Omental fat pad (tissue), 4 donors: ENCODE measurements around the gene NUP205. TPM values are rescaled to one million over a fixed set of nuclear protein-coding genes. Genes with fewer than 3 reads are reported as not detected.

ENCODE experiments used
- ATAC-seq: fragments of 150-250 bp; one replicate; pipeline ENCODE4 v1.9.1; 2016; ENCODE audit warnings: mild to moderate bottlenecking, moderate library complexity; ENCODE audit not compliant: low FRiP score
- DNase-seq: peaks from one replicate; pipeline ENCODE4 v3.0.0-alpha.2; 2019; ENCODE audit warnings: low spot score
- total RNA-seq, 4 donors: library from RNA; depleted of rRNA; stranded (reverse); fragments of >200 nt; gene quantifications; one replicate each; pipeline ENCODE4 v1.1.0, GENCODE V29; 2016
- TF ChIP-seq, protein P1 (sequence below), 3 donors: fragments of 450-650 bp; IDR thresholded peaks; one replicate each; pipeline ENCODE4 v1.5.1; 2016 to 2017; ENCODE audit warnings: antibody characterized with exemption in 3 of 3, mild to moderate bottlenecking in 3 of 3, moderate library complexity in 2 of 3

NUP205 gene
- total RNA-seq, 4 donors from 2014 or later, result 26.7 to 37.5 (median 30.7) TPM

DNA sequence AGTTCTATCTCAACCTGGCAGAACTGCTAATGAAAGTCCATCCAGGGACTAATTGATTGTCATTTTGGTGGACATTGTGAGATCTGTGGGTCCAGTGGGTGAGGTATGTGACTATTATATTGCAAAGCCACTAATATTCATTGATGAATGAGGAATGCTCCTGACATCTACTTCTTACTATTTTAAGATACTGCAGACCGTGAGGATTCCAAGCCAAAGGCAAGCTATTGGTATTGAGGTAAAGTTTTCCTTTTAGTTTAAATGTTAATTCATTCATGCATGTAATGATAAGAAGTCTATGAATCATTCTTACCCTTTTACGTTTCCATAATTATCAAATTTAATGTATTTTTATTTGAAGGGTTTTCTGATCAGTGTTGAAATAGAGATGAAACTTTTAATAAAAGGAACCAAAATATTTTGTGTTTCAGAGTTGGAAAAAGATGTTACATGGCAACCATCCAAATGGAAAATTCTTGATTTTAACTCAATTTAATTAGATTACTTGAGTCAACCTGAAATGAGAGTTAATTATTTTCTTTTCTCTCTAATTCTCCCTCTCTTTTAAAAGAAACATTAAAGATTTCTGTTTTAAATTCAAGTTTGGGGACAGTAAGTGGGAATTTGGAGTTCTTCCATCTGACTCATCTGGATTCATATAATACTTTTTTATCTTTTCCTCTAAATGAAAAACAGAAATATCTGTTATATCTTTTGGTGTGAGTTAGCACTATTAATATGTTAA lies 39.6 kb downstream of the NUP205 start:
- TF ChIP-seq, protein P1, sequence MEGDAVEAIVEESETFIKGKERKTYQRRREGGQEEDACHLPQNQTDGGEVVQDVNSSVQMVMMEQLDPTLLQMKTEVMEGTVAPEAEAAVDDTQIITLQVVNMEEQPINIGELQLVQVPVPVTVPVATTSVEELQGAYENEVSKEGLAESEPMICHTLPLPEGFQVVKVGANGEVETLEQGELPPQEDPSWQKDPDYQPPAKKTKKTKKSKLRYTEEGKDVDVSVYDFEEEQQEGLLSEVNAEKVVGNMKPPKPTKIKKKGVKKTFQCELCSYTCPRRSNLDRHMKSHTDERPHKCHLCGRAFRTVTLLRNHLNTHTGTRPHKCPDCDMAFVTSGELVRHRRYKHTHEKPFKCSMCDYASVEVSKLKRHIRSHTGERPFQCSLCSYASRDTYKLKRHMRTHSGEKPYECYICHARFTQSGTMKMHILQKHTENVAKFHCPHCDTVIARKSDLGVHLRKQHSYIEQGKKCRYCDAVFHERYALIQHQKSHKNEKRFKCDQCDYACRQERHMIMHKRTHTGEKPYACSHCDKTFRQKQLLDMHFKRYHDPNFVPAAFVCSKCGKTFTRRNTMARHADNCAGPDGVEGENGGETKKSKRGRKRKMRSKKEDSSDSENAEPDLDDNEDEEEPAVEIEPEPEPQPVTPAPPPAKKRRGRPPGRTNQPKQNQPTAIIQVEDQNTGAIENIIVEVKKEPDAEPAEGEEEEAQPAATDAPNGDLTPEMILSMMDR (IDR thresholded peaks at IDR 0.05), result no peak
- ATAC-seq, result no peak

DNA sequence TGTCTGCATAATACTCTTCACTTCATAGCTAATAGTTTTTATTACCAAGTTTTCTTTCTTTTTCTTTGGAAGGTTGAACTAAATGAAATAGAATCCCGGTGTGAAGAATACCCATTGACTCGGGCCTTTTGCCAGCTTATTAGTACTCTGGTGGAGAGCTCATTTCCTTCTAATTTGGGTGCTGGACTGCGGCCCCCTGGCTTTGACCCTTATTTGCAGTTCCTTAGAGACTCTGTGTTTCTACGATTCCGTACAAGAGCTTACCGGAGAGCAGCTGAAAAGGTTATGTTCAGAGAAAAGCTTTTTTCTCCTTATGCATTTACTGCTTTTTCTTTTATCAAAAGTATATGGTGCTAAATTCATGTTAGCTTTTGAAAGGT lies 40.2 kb downstream of the NUP205 start:
- no peak for DNase-seq
- TF ChIP-seq, protein P1 (IDR thresholded peaks at IDR 0.05), result no peak
- ATAC-seq, result no peak

More for the DNA sequence above, 39.6 kb downstream of the NUP205 start:
- DNase-seq, result no peak

DNA sequence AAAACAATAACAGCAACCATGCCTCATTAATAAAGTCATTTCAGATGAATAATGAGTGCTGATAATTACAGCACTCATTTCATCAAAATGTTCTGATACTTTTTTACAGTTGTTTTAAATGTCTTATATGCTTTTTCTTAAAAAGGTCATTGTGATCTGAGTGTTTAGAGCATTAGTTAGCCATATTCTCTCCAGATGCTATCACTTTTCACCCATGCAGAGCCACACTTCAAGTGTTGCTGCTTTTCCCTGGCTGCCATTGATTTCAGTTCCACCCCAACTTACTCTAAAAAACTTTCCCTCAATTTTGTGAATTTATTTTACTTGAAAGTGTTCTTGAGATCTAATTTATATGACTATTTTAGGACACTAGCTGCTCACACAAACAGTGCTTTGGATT lies 41.8 kb downstream of the NUP205 start:
- no peak for ATAC-seq
- TF ChIP-seq, protein P1 (IDR thresholded peaks at IDR 0.05), result no peak
- no peak for DNase-seq

DNA sequence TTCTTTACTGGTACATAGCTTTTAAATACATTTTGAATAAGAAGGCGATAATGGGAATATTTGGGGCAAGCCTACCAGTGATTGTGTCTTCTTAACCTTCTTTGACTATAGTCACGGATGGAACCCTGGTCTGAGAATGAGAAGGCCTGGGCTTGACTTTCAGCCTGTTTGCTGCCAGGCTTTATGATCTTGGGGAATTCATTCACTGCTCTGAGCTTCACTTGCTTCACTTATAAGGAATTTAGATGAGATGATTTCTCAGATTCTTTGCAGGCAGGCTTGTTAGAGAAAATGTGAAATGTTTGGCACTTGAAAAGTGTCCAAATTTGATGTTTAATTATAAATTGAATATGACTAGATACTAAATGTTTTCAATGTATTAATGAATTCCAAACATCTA lies 42.5 kb downstream of the NUP205 start:
- ATAC-seq (no peak), DNase-seq (no peak)
- TF ChIP-seq, protein P1 (IDR thresholded peaks at IDR 0.05), result no peak

DNA sequence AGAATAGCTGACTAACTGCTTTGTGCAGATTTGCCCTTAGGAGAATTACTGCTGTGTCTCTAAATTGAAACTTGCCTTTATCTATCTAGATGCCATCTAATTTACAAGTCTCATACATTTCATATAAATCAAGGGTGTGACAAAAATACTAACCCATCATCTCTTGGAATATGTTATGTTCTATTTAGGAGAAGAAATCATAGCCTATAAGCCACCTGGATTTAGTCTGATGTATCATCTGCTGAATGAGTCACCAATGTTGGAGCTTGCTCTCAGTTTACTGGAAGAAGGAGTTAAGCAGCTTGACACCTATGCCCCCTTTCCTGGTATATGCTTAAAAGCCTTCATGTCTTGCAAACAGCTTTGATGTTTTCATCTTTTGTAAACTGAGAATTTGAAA lies 43.5 kb downstream of the NUP205 start:
- ATAC-seq (peak; percentile 82), DNase-seq (no peak)
- TF ChIP-seq, protein P1 (IDR thresholded peaks at IDR 0.05), result no peak

DNA sequence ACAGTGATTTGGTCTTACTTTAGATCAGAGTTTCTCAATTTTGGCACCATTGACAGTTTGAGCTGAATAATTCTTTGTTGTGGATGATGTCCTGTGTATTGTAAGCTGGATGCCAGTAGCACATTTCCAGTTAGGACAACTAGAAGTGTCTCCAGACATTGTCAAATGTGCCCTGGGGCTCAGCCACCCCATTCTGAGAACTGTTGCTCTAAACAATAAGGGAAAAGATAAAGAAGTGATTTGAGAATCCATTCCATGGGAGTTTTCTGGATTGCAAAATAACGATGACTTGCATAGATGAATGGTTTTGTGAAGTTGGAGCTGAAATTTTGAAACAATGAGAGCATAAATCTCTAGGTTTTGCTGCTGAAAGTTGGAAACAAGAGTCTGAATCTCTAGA lies 44.6 kb downstream of the NUP205 start:
- no peak for ATAC-seq
- no peak for DNase-seq
- TF ChIP-seq, protein P1 (IDR thresholded peaks at IDR 0.05), result no peak

DNA sequence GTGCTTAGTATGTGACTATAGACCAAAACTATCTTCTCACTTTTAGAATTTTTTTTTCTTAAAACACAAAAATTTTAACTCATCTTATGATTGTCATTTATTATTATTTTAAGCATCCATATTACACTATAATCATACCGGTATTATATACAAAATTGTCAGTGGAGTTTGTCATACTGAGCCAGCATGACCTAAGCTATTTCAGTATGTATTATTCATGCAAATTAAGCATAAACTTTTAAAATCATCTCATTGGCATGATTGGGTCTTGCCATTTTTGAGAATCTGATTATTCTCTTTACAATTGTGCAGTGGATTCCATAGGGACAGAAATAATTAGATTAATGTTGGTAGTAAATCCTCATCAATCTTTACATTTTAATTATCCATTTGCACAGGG lies 58.4 kb downstream of the NUP205 start:
- no peak for DNase-seq
- TF ChIP-seq, protein P1 (IDR thresholded peaks at IDR 0.05), result no peak
- ATAC-seq, result no peak
